NCI-H2196 treated with DMSO at 0.1 percent for 48 hours (cell line): Measurements from ENCODE around the gene HECW1.

Experiments used
- DNase-seq: peaks from one replicate; lab custom pipeline; 2025; ENCODE audit not compliant: unreplicated experiment; lab: John Stamatoyannopoulos, UW

Gene HECW1

GRCh38 chr7:43405948-43406347, 293.5 kb downstream of the HECW1 start:
- DNase-seq = no peak

GRCh38 chr7:43406961-43407360, 294.5 kb downstream of the HECW1 start:
- no peak for DNase-seq

GRCh38 chr7:43408981-43409380, 296.5 kb downstream of the HECW1 start:
- no peak for DNase-seq

GRCh38 chr7:43417455-43417854, 305.0 kb downstream of the HECW1 start:
- no peak for DNase-seq

- DNase-seq = no peak
These were observed 318.0 kb downstream of the HECW1 start for GRCh38 chr7:43430411-43430810.

- DNase-seq = no peak
These were observed 318.7 kb downstream of the HECW1 start for GRCh38 chr7:43431020-43431595.

- no peak for DNase-seq
These were observed 321.2 kb downstream of the HECW1 start for GRCh38 chr7:43433639-43434038.

GRCh38 chr7:43437001-43437400, 324.6 kb downstream of the HECW1 start:
- DNase-seq = no peak

- no peak for DNase-seq
These were observed 326.5 kb downstream of the HECW1 start for GRCh38 chr7:43438897-43439479.

GRCh38 chr7:43439631-43440401, 327.4 kb downstream of the HECW1 start:
- DNase-seq = no peak

- DNase-seq = no peak
These were observed 329.0 kb downstream of the HECW1 start for GRCh38 chr7:43441231-43442130.

- no peak for DNase-seq
These were observed 330.9 kb downstream of the HECW1 start for GRCh38 chr7:43443381-43443780.

GRCh38 chr7:43444711-43445578, 332.5 kb downstream of the HECW1 start:
- no peak for DNase-seq

GRCh38 chr7:43449577-43449976, 337.1 kb downstream of the HECW1 start:
- DNase-seq = no peak

GRCh38 chr7:43450894-43451293, 338.4 kb downstream of the HECW1 start:
- DNase-seq = no peak

GRCh38 chr7:43454936-43455518, 342.6 kb downstream of the HECW1 start:
- peak; percentile 2 for DNase-seq

- no peak for DNase-seq
These were observed 343.8 kb downstream of the HECW1 start for GRCh38 chr7:43456200-43456599.

GRCh38 chr7:43458330-43459018, 346.0 kb downstream of the HECW1 start:
- DNase-seq = no peak

GRCh38 chr7:43459019-43459337, 346.5 kb downstream of the HECW1 start:
- no peak for DNase-seq
